ENCODE measurements around the gene CHST8.

DNA sequence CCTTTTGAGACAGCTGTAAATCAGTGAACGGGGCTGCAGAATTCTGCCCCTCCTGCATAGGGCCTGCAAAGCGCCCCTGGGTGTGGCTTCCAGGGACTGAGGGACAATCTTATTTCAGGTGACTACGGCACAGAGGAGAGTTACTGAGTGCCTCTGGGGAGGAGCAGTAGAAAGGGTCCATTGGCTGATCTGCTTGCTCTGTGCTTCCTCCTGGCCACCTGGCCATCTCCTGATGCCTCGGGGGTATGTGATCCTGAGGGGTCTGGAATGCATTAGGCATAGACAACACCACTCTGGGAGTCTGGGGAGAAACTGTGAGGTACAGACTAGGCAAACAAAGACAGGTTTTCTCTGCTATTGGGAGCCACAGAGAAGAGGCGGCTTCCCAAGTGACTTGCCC lies 177.7 kb downstream of the CHST8 start:
- TF ChIP-seq POLR2AphosphoS5 (IDR thresholded peaks at IDR 0.05; ENCODE audit: borderline replicate concordance, low read depth, low read length) (no peak), EZH2 (IDR thresholded peaks at IDR 0.05) (no peak), FOXP2 (optimal IDR thresholded peaks at IDR 0.05; ENCODE audit: control extremely low read depth, extremely low read length, insufficient read depth) (no peak)
